Glutamatergic neuron (in vitro differentiated cells): ENCODE data around the gene CASKIN1. TPM values are rescaled to one million over a fixed set of nuclear protein-coding genes. Genes with fewer than 3 reads are reported as not detected.

Experiments
- DNase-seq: peaks from one replicate; pipeline ENCODE4 v3.0.0; 2022
- H3K27ac Mint-ChIP-seq: one replicate; pipeline ENCODE4 v1.8.0; 2020; ENCODE audit warnings: mild to moderate bottlenecking, mixed read lengths, inconsistent platforms; ENCODE audit not compliant: unreplicated experiment
- H3K27me3 Mint-ChIP-seq: one replicate; pipeline ENCODE4 v1.8.0; 2020; ENCODE audit warnings: mild to moderate bottlenecking, moderate library complexity, mixed read lengths, inconsistent platforms; ENCODE audit not compliant: unreplicated experiment
- H3K36me3 Mint-ChIP-seq: one replicate; pipeline ENCODE4 v1.8.0; 2020; ENCODE audit warnings: mild to moderate bottlenecking, mixed read lengths, inconsistent platforms; ENCODE audit not compliant: unreplicated experiment
- H3K4me1 Mint-ChIP-seq: one replicate; pipeline ENCODE4 v1.8.0; 2020; ENCODE audit warnings: mild to moderate bottlenecking, low read depth, mixed read lengths, inconsistent platforms; ENCODE audit not compliant: unreplicated experiment
- H3K4me3 Mint-ChIP-seq: one replicate; pipeline ENCODE4 v1.8.0; 2020; ENCODE audit warnings: mild to moderate bottlenecking, mixed read lengths, inconsistent platforms; ENCODE audit not compliant: unreplicated experiment
- H3K9me3 Mint-ChIP-seq: one replicate; pipeline ENCODE4 v1.8.0; 2020; ENCODE audit warnings: mild to moderate bottlenecking, moderate library complexity, mixed read lengths, inconsistent platforms; ENCODE audit not compliant: unreplicated experiment
- total RNA-seq: library from RNA; stranded (reverse); fragmentation: NEBNext Ultra II Directional; extraction: Animal tissue kit (Norgen Biotek cat#: 25700); gene quantifications from one replicate; pipeline ENCODE4 v1.2.1, GENCODE V29; 2021; ENCODE audit not compliant: unreplicated experiment
- TF ChIP-seq, protein P1 (sequence below): fragments of 200-600 bp; sonication (generic); IDR thresholded peaks from one replicate; pipeline ENCODE4 v1.5.0; 2021; ENCODE audit not compliant: partially characterized antibody, unreplicated experiment

The CASKIN1 gene
- total RNA-seq, 1 donor from 2014 or later, result 31.6 TPM

DNA sequence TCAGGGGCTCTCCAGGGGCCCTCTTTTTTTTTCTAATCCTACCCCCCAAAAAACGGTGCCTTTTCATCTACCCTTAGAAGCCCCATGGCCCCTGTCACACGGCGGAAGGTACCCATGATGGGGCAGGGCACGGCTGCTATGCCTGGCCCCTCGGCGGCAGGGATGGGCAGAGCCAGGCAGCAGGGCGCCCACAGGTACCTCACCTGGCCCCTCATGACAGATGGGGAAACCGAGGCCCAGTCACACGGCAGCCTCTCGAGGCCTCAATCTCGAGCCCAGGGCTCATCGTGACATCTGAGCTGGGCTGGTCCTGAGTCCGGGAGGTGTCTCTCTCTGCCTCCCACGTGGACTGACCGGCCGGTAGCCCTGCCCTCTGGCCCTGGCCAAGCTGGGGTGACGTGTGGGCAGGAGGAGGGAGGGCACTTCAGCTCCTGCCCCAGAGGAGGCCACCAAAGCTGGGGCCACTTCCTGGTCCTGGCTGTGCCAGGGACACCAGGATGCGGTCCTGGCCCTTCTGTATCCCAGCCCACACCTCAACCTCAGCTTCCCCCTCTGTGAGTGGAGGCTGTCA is 29.3 kb downstream of the CASKIN1 start:
- Mint-ChIP-seq H3K27ac (no peak overlapping the region), H3K9me3 (no peaks in the 10 kb centered on the region), H3K36me3 (no peaks in the 10 kb centered on the region), H3K27me3 (peaks cover 4% of the 10 kb centered on the region), H3K4me1 (peaks cover 3% of the 10 kb centered on the region), H3K4me3 (no peak overlapping the region)
- TF ChIP-seq, protein P1, sequence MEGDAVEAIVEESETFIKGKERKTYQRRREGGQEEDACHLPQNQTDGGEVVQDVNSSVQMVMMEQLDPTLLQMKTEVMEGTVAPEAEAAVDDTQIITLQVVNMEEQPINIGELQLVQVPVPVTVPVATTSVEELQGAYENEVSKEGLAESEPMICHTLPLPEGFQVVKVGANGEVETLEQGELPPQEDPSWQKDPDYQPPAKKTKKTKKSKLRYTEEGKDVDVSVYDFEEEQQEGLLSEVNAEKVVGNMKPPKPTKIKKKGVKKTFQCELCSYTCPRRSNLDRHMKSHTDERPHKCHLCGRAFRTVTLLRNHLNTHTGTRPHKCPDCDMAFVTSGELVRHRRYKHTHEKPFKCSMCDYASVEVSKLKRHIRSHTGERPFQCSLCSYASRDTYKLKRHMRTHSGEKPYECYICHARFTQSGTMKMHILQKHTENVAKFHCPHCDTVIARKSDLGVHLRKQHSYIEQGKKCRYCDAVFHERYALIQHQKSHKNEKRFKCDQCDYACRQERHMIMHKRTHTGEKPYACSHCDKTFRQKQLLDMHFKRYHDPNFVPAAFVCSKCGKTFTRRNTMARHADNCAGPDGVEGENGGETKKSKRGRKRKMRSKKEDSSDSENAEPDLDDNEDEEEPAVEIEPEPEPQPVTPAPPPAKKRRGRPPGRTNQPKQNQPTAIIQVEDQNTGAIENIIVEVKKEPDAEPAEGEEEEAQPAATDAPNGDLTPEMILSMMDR, result no peak
- no peak for DNase-seq

DNA sequence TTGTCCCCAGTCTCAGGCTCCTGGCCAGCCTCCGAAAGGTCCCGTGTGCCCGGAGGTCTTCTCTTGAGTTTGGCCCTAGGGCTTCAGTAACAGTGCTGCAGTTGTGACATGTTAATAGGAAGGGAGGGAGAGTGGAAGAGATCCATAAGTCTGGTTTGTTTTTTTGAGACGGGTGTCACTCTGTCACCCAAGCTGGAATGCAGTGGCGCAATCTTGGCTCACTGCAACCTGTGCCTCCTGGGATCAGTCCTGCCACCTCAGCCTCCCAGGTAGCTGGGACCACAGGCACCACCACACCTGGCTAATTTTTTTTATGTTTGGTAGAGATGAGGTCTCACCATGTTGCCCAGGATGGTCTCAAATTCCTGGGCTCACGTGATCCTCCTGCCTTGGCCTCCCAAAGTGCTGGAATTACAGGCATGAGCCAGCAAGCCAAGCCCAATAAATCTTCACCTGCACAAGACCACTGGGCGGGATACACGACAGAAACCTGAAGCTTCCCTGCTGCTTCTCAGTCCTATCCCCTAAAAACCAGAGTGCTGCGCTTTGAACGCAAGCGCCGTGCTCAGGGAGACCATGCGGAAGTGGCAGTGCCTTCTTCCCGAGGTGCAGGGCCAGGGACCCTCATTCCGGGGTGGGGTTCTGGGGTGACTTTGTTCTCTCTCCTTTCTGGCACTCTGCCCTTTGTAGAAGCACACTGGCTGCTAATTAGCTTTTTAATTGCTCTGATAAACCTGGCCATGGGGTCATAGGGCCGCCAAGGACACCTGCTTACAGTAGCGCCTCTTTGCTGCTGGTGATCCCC is 29.9 kb downstream of the CASKIN1 start:
- H3K27ac Mint-ChIP-seq, result no peak overlapping the region
- no peaks in the 10 kb centered on the region for H3K36me3 Mint-ChIP-seq
- H3K4me3 Mint-ChIP-seq, result no peak overlapping the region
- peaks cover 2% of the 10 kb centered on the region for H3K27me3 Mint-ChIP-seq
- no peak for DNase-seq
- H3K4me1 Mint-ChIP-seq, result peaks cover 3% of the 10 kb centered on the region
- H3K9me3 Mint-ChIP-seq, result no peaks in the 10 kb centered on the region
- TF ChIP-seq, protein P1, result no peak

DNA sequence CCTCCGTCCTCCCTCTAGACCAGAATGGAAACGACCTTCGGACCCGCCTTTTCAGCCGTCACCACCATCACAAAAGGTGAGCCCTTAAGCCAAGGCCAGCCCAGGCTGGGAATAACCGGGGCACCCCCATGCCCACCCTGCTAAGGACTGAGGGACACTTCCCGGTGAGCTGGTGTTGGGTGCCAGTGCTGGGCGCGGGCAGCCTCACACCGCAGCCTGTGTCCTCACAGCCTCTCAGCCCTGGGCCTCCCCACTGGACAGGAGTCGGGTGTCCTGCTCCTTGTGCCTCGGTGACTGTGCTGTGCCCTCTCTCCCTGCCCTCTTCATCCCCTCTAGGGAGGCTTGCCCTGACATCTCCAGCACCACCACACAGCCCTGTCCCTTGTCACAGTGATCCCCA is 30.5 kb downstream of the CASKIN1 start:
- TF ChIP-seq, protein P1, result no peak
- Mint-ChIP-seq H3K36me3 (no peaks in the 10 kb centered on the region), H3K4me1 (peaks cover 3% of the 10 kb centered on the region), H3K27me3 (peaks cover 2% of the 10 kb centered on the region), H3K27ac (no peak overlapping the region), H3K4me3 (no peak overlapping the region), H3K9me3 (no peaks in the 10 kb centered on the region)
- DNase-seq, result no peak

DNA sequence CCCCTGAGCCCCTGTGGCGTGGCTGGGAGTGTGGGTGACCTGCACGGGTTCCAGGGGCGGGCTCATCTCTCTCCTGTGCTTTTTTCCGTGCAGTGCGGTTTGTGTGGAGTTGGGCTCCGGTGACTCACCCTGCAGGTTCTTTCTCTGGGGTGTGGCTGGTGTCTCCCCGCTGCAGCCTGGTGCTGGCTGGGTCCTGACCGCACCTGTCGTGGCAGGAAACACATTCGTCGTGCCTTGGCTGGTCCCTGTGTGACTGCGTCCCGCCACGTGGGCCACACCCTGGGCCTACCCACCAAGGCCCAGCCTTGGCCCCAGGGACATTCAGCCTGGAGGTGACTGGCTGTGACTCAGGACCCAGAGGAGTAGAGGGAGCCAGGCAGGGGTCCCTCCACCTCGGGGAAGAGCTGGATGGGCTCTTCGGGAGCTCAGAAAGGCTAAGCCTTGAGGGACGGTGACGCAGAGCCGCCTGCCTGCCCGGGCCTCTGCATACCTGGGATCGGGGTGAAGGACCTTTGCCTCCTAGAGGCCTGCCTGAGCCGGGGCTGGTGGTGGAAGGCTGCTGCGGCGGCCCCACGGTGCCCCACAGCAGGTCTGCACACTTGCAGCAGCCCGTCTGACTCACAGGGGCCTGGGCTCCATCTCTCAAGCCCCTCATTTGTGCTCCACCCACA is 33.1 kb downstream of the CASKIN1 start:
- Mint-ChIP-seq H3K4me3 (no peak overlapping the region), H3K27me3 (peaks cover 4% of the 10 kb centered on the region), H3K36me3 (no peaks in the 10 kb centered on the region), H3K4me1 (peaks cover 8% of the 10 kb centered on the region), H3K9me3 (no peaks in the 10 kb centered on the region), H3K27ac (no peak overlapping the region)
- TF ChIP-seq, protein P1, result no peak
- no peak for DNase-seq
